ENCODE data around the gene BUB1.
"Not testable (repeated sequence)": the region's sequence is repeated elsewhere in the genome, so short reads cannot be mapped to it uniquely, and the experiment has no call there.

The BUB1 gene

DNA sequence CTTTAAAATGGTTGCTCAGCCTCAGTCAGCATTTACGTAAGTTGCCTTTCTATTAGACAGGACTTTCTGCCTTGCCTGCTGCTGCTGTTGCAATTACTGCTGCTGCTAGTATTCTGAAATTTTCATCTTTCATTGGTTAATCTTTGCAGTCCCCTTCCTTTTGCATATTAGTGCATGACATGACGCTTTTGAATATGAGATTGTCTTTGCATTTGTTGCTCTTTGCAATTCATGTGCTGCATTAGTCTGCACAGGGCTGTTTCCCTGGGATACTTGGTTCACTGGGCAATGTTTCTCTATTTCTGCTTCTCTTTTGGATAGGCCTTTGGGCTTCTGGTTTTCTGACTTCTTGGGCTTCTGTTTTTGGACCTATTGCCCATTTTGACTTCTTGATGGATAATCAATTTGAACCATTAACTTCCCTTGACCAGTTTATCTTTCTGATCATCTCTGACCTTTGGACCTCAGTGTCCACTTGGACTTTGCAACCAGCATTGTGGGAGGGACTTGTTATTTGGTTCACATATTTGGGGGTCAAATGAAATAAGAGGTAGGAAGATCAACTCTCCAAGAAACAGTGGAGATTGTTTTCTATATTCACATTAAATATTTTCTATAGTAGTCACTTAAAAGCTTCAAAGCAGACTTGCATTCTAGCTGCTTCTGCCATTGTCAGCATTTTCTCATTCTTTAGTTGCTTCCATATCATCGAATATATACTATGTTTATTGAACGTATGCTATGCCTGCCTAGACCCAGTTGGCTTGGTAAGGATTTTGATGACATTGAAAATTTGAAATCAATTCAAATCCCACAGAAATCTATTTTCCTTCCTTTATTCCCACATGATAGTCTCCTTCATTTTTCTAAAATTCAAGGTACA, 12.5 kb upstream of the BUB1 start:
- DNase-seq: no peak

DNA sequence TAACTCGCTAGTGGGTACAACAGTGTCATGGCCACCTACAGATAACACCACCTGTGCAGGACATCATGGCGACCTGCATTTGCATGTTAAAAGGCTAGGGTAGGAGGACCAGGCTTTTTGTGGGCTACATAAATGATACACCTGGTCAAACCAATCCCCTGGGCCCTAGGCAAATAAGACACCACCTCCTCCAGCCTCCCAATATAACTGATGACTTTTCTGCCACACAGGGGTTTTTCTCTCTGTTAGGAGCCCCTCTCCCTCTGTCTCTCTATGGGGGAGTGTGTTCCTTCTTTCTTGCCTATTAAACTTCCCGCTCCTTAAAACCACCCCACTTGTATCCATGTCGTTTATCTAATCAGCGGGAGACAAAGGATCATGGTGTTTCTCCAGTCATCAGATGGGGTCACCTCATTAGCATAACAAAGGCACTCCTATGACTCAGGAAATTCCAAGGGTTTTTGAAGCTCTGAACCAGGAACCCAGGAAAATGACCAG, 10.8 kb upstream of the BUB1 start:
- DNase-seq: no peak

DNA sequence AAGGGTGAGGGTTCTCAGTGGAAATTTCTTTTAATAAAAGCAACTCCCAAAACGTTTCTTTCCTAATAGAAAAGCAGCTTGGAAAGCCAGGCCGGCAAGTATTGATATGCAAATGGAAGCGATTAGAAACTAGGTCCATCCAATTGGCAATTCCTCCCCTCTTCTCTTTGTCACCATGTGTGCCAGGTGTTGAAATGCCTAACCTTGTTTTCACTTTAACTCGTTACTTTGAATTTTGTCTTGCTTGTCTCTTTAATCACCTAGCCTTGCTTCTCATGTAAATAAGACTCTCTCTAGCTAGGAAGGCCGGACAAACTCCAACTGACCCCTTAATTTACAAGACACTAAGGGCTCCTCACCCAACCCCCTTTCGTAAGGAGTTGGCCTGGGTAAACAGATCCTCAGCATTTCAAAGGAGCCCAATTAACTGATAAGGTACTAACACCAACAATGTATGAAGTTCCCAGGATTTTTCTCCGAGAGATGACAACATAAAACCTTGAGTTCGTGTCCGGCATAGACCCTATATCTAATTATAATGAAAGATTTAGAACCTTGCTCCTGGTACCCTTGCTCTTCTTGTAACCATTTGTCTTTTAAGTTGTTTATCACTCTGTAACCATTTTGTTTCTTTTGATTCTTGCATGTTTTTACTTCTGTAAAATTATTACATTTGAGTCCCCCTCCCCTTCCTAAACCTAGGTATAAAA, 10.1 kb upstream of the BUB1 start:
- not testable (repeated sequence) for DNase-seq

DNA sequence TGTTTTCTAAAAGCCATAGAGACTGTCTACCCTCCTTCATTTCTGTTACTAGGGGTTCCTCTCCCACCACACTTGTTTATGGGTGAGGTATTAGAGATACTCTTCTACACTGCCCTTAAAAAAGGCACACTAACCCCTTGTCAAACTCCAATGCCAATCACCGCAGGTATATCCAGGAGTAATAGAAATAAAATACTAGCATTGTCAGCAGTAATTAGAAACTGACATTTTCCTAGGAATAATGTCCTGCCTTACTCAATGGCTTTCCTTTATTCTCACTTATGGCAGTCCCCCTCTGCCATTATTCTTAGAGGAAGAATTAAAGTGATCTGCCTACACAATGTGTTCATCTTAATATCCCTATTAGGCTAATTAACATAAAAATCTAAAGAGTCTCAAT, 5.0 kb upstream of the BUB1 start:
- no peak for DNase-seq

DNA sequence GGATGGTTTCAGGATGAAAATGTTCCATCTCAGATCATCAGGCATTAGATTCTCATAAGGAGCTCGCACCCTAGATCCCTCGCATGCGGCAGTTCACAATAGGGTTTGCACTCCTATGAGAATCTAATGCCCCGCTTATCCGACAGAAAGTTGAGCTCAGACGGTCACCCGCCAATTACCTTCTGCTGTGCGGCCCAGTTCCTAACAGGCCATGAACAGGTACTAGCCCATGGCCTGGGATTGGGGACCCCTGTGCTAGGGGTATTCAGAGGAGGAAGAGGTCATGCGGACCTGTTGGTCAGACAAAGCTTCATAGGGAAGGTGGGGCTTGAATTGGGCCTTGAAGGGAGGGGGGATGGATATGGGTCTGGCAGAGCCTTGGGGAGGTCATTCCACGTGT, 4.4 kb upstream of the BUB1 start:
- no peak for DNase-seq

DNA sequence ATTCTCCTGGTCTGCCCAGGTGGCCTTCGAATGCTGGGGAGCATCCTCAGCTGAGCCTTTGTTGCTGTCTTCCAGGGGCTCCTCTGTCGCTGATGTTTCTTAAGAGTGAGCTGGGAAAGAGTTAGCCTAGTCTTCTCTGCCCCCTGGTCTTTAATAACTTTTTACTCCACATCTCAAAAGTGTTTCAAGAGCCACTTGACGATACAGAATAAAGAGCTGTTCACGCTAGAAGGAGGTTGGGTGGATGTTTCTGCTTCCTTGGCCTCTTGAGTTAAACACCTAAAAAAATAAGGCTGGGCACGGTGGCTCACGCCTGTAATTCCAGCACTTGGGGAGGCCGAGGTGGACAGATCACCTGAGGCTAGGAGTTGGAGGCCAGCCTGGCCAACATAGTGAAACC, 2.8 kb upstream of the BUB1 start:
- DNase-seq: no peak

DNA sequence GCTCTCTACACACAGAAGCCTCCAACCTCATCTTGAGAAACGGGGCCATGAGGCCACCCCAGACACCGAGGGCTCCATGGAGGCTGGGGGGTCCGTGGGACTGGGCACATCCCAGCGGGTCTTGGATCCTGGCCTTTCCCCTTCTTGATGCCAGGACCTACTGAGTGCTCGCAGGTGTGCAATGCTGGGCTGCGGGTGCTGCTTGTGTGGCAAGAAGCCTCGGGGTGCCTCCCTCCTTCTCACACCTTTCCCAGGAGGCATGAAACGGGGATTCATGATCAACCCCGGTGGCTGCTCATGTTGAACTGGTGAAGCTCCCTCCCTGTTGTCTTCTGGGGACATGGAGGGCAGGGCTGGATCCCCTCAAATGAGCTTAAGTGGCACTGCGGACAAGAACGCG, 2.0 kb upstream of the BUB1 start:
- no peak for DNase-seq

DNA sequence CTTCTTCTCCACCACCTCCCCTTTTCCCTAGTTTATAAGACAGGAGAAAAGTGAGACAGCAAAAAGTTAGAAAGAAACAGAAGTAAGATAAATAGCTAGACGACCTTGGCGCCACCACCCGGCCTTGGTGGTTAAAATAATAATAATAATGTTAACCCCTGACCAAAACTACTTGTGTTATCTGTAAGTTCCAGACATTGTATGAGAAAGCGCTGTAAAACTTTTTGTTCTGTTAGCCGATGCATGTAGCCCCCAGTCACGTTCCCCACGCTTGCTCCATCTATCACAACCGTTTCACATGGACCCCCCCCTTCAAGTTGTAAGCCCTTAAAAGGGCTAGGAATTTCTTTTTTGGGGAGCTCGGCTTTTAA, 1.5 kb upstream of the BUB1 start:
- DNase-seq: no peak

DNA sequence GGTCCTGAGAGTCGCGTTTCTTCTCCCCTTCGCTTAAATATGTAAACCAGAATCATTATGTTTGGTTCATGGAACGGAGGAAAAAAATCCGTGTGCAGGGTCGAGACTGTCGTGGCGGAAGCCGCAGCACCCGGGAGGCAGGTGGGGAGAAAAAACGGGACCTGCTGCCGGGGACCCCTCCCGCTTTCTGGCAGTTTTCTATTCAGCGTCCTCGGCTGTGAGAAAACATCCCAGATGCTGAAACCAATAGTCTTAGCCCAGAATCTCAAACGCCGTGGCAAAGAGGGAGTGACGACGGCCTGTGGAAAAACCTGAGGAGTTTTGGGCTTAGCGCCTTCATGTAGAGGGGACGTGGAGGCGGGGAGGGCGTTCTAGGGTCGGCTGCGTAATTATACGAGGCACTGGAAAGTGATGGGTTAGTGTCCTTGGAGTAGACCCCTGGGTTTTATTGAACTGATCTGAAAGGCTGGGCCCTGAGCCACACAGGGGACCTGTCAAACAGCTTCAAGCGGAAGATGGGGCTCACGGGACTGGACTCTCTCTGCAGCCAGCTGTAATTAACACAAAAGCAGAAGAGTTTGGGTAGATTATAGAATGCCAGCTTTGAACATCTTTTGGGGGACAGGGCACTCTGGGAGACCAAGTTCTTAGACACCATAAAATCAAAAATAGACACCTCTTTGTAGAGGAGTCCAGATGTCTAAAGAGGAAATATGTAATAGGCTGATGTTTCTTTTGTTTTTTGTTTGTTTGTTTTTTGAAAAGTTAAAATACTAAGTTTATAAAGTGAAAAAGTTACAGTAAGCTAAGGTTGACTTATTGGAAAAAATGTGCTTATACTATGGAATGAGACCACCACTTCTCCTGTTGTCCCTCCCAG, 834 bp upstream of the BUB1 start:
- DNase-seq: peak; percentile 33 to 45

DNA sequence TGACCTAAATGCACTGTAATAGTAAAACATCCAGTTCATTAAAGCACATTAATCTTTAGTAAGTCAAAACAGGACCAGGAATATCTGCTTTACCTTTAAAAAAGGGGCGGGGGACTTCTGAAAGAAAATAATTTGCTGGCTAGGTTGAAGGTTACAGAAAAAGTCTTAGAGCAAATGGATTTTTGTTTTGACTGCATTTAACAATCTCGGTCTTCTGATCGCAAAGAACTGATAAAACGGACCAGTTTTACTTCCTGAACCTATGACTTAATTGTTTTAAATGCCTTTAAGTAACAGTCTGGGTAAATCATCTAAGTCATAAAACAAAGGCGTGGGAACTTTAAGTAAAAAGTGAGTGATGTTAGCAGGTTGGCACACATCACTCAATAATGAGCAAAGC, 783 bp downstream of the BUB1 start:
- DNase-seq: no peak

DNA sequence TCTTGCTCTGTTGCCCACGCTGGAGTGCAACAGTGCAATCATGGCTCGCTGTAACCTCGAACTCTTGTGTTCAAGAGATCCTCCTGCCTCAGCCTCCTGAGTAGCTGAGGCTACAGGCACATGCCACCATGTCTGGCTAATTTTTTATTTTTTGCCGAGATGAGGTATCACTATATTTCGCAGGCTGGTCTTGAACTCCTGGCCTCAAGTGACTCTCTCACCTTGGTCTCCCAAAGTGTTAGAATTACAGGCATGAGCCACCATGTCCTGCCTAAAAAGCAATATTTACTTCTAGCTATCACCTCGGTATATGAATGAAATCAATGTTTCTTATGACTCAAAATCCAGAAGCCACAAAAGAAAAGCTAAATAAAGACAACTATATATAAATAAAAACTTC, 2.2 kb downstream of the BUB1 start:
- no peak for DNase-seq

DNA sequence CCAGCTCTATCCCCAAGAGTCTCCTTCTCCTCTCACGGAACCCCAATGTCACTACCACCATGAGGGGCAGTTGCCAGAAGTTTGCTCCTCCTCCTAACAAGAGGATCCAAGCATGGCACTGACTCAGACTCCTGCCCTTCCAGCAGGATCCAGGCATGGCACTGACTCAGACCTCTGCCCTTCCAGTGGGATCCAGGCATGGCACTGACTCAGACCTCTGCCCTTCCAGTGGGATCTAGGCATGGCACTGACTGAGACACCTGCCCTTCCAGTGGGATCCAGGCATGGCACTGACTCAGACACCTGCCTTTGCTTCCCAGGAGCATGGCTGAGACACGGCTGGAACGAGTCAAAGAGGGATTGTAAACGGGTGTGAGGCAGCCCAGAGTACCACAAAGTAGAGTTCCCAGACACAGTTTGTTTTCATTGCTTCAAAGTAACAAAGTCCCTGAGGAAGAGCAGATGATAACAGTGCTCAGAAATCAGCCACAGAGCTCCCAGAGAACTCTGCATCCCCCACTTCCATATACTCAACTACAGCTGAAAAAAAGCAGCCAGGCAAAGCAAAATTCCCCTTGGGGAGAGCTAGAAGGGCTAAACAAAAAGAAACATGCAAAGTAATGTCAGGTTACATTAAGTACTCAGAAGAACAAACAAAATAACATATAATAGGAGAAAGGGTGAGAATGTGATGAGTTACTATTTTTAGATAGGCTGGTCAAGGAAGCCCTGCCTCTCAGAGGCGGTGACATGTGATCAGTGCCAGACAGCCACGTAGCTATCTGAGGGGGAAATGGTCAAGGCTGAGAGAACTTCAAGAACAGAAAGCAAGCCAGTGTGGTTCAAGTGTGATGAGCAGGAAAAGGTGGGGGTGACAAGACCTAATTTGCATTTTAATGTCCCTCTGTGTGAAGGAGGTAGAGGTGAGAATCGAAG, 3.0 kb downstream of the BUB1 start:
- DNase-seq: peak in 1 of 2 experiments; percentile 19

DNA sequence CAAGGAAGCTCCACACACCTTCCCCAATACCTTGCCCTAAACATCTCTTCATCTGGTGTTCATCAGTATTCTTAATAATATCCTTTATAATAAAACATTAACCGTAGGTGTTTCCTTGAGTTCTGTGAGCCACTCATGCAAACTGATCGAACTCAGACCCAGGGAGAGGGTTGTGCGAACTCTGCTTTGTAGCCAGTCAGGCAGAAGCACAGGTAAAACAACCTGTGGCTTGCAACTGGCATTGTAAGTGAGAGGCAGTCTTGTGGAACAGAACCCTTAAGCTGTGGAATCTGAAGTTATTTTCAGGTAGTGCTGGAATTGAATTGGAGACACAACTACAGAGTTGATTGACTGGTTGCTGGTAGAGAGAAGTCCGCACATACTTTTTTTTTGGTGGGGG, 4.7 kb downstream of the BUB1 start:
- DNase-seq: no peak

DNA sequence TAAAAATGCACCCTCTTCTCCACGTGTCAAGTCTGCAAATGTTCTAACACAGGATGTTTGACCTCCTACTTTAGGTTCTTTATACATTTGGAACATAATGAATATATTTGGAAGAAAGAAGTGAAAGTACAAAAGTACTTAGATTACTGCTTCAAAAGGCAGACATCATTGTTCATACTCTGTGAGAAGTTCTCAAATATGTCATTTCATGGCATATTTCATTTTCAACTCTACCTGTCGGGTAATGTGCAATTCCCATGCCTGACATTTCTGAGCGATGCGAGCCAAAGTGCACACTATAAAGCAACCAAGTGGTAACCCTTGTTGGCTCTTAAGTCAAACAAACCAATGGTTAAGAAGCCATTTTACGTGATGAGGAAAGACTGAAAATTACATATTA, 7.0 kb downstream of the BUB1 start:
- DNase-seq: no peak

DNA sequence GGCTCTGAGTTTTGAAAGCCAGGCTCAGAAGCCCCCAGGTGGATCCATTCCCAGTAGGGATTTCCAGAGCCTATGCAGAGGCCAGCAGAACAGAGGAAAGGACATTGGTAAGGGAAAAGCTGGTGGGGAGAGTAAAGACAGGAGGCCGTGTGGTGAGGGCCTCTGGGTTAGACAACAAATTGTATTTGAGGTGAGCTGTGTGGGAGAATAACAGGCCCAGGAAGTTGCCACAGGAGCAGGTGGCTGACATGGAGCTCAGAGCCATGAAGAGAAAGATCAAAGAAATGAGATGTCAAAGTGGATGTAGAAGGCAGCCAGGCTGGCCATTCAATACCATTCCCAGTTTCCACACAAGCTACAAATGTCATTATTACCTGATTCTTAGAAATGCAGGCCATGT, 8.8 kb downstream of the BUB1 start:
- DNase-seq: no peak

DNA sequence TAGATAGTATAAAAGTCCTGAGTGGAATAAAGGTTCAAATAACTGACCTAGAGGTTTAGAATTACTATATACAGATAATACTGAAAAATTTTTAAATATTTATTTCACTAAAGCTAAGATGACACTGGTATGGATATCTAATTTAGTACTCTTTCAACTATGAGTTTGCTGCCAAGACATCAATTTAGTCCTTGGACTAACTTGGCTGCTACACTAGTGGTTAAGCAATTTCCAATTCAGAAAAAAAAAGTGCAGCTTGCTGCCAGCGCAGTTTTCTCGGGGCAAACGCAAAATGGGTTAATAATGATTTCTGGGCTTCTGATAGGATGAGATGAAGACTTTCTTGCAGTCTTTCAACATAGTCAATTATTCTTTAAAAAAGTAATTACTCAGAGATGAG, 10.8 kb downstream of the BUB1 start:
- no peak for DNase-seq

DNA sequence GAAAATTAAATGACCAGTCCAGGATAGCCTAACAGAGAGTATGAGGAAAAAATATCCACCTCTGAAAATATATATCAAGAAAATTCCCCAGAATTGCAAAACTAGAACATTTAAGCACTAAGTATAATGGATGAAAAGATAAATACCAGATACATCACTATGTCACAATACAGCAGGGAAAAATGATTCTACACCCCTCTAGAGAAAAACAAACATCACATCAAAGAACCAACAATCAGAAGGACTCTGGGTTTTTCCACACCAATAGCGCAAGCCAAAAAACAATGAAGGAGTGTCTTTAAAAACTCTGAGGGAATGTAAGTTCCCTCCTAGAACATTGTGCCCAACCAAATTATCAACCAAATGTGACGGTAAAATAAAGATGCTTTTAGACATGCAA, 13.7 kb downstream of the BUB1 start:
- no peak for DNase-seq

DNA sequence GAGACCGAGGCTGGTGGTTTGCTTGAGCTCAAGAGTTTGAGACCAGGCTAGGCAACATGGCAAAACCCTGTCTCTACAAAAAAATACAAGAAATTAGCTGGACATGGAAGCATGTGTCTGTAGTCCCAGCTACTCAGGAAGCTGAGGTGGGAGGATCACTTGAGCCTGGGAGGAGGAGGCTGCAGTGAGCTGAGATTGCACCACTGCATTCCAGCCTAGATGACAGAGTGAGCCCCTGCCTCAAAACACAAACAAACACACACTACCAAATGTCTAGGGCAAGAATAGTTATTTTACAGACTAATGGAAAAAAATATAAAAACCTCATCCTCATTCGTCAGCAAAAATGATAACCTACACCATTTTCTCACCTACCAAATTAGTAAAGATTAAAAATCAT, 15.3 kb downstream of the BUB1 start:
- no peak for DNase-seq

DNA sequence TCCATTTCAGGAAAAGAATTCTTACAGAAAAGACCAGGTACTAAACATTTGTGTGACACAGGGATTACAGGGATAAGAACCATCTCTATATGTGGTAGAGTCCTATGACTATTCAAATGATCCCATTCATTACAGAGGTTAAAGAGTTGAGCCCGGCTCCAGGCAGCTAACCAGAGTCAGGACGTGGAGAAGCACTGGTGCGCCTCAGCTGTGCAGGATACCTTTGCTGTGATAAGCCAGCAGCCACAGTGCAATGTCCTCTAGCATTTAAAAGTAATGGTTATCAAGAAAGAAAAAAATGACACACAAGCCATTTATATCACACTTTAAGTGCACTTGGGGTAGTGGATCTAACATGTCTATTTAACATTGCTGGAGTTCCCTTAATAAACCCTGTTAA, 17.3 kb downstream of the BUB1 start:
- no peak for DNase-seq

DNA sequence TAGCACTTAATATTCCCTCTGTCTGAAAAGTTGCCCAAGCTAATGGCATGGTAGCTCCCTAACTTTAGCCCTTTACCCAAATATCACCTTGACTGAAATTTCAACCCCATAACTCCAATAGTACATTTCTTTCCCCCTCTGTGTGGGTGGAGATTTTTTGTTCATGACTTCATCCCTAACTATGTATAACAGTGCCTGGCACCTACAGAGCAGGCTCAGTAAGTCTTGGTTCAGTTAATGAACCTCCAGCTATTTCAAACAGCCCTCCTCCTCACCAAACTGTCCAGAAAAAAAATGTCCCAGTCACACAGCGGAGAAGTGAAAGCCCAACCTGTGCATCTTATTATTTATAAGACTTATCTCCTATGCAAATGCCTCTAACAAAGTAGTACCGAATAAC, 18.6 kb downstream of the BUB1 start:
- no peak for DNase-seq

DNA sequence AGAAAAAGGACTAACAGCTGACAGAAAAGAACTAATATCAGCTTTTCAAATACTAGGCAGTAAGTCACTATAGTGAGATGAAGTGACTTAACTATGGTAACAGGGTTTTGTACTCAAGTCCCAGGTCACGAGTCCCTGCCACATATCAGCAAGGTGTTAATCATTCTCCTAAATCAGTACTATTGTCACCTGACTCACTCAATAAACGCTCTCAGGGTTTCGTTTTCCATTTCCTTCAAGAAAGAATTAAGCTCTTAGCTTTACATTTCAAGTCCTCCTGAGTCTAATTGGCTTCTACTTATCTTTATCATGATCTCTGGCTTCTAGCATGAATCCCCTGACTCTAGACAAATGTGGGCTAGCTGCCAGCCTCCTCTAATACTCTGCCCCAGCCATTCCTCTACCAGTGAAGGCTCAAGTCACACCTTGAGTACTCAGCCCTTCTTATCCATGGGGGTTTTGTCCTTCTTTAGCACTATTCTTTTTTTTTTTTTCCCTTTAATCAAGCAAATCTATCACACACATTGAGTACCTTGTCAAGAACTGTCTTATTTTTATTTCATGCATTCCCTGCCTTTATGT, 20.0 kb downstream of the BUB1 start:
- no peak for DNase-seq

DNA sequence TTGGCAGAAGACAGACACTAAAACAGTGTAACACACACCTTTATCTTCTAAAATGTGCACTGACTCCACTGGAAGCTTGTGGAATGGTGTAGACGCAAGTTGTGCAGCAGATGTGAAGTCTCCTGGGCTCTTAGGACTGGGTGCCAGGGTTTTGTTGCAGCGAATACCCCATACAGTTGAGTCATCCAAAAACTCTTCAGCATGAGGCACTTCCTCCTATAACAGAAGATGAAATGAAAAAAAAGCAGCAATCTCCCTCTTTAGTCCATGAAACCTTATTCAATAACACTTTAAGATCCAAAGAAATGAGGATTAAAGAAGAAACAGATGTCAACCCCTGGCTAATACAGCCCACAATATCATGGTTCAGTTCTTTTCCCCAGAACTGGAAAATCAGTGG, 22.2 kb downstream of the BUB1 start:
- DNase-seq: no peak

Data from activated T-cell treated with anti-CD3 and anti-CD28 coated beads, Interleukin-2, amount 50 U/mL, for 48 hours (primary cell).